ENCODE measurements around the gene KCNQ1. TPM values are rescaled to one million over a fixed set of nuclear protein-coding genes. Genes with fewer than 3 reads are reported as not detected.

Gene KCNQ1
- total and polyA plus RNA-seq, 7 donors, result 1.1 to 25.2 (median 3.8) TPM

DNA sequence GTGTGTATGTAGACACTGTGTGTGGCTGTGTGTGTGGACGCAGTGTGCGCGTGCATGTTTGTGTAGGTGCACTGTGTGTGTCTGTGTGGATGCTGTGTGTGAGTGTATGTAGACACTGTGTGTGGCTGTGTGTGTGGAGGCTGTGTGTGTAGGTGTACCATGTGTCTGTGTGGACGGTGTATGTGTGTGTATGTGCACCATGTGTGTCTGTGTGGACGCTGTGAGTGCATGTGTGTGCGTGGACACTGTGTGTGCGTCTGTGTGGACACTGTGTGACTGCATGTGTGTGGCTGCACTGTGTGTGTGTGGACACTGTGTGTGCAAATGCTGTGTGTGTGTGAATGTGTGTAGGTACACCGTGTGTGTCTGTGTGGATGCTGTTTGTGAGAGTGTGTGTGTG, 10.8 kb upstream of the KCNQ1 start:
- Histone ChIP-seq H3K27ac (no peak overlapping the region), H3K27me3 (peaks cover 0 to 17% (median 0%) of the 10 kb centered on the region in 3 donors), H3K9me3 (no peaks in the 10 kb centered on the region), H3K4me3 (no peak overlapping the region), H3K4me1 (no peaks in the 10 kb centered on the region), H3K36me3 (no peaks in the 10 kb centered on the region)
- no peak for DNase-seq
- TF ChIP-seq POLR2A (IDR thresholded peaks at IDR 0.05), result no peak
- TF ChIP-seq, protein P1, sequence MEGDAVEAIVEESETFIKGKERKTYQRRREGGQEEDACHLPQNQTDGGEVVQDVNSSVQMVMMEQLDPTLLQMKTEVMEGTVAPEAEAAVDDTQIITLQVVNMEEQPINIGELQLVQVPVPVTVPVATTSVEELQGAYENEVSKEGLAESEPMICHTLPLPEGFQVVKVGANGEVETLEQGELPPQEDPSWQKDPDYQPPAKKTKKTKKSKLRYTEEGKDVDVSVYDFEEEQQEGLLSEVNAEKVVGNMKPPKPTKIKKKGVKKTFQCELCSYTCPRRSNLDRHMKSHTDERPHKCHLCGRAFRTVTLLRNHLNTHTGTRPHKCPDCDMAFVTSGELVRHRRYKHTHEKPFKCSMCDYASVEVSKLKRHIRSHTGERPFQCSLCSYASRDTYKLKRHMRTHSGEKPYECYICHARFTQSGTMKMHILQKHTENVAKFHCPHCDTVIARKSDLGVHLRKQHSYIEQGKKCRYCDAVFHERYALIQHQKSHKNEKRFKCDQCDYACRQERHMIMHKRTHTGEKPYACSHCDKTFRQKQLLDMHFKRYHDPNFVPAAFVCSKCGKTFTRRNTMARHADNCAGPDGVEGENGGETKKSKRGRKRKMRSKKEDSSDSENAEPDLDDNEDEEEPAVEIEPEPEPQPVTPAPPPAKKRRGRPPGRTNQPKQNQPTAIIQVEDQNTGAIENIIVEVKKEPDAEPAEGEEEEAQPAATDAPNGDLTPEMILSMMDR (IDR thresholded peaks at IDR 0.05), result no peak
- TF ChIP-seq POLR2AphosphoS5 (IDR thresholded peaks at IDR 0.05), result no peak
- TF ChIP-seq EP300 (IDR thresholded peaks at IDR 0.05), result no peak
- intact Hi-C loops (cut with DNase I), result no loop called here
- WGBS, 2 donors, result 96 to 97% methylated on average over 8 of the region's 8 CpGs

DNA sequence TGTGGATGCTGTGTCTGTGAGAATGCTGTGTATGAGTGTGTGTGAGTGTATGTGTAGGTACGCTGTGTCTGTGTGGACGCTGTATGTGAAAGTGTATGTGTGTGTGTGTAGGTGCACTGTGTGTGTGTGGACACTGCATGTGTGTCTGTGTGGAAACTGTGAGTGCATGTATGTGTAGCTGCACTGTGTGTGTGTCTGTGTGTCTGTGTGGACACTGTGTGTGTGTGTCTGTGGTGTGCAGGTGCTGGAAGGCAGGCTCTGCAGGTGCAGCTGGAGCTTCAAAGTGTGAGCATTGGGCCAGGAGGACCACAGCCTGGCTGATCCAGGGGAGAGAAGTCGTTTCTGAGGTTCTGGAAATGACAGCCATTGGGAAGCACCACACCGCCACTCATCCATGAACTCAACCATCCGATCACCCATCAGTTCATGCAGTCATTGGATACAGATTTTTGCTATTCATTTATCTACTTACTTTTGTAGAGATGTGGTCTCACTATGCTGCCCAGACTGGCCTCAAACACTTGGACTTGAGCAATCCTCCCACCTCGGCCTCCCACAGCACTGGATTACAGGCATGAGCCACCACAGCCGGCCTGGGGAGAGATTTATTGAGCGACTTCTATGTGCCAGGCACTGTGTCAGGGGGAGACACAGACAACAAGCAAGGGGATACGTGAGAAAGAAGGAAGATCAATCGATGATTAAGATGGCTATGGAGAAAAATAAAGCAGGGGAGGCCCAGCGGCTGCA, 10.1 kb upstream of the KCNQ1 start:
- Histone ChIP-seq H3K9me3 (no peaks in the 10 kb centered on the region), H3K36me3 (no peaks in the 10 kb centered on the region), H3K27me3 (peaks cover 0 to 17% (median 0%) of the 10 kb centered on the region in 3 donors), H3K4me3 (no peak overlapping the region), H3K27ac (no peak overlapping the region), H3K4me1 (no peaks in the 10 kb centered on the region)
- WGBS, 2 donors, result 86 to 90% methylated on average over 11 of the region's 11 CpGs
- no peak for DNase-seq
- intact Hi-C loops (cut with DNase I), result no loop called here
- TF ChIP-seq POLR2AphosphoS5 (IDR thresholded peaks at IDR 0.05), result no peak
- TF ChIP-seq, protein P1 (IDR thresholded peaks at IDR 0.05), result no peak
- TF ChIP-seq EP300 (IDR thresholded peaks at IDR 0.05), result no peak
- no peak for TF ChIP-seq POLR2A (IDR thresholded peaks at IDR 0.05)

- H3K4me1 ChIP-seq, result no peaks in the 10 kb centered on the region
- H3K27ac ChIP-seq, result no peak overlapping the region
- H3K4me3 ChIP-seq, result no peak overlapping the region
- intact Hi-C loops (cut with DNase I), result no loop called here
- no peak for DNase-seq
- H3K9me3 ChIP-seq, result no peaks in the 10 kb centered on the region
- no peak for TF ChIP-seq POLR2AphosphoS5 (IDR thresholded peaks at IDR 0.05)
- TF ChIP-seq EP300 (IDR thresholded peaks at IDR 0.05), result no peak
- TF ChIP-seq, protein P1 (IDR thresholded peaks at IDR 0.05), result no peak
- TF ChIP-seq POLR2A (IDR thresholded peaks at IDR 0.05), result no peak
- H3K27me3 ChIP-seq, result peaks cover 0 to 20% (median 0%) of the 10 kb centered on the region in 3 donors
- H3K36me3 ChIP-seq, result no peaks in the 10 kb centered on the region
- WGBS, 2 donors, result 92 to 94% methylated on average over 12 of the region's 12 CpGs
Measured at GRCh38 chr11:2435288-2436012, 9.4 kb upstream of the KCNQ1 start.

- 80 to 88% methylated on average over 10 of the region's 10 CpGs for WGBS, 2 donors
Measured at GRCh38 chr11:2436013-2436520, 8.7 kb upstream of the KCNQ1 start.

More at GRCh38 chr11:2436013-2436520, 8.7 kb upstream of the KCNQ1 start:
- TF ChIP-seq, protein P1 (IDR thresholded peaks at IDR 0.05), result no peak
- no peak for TF ChIP-seq POLR2A (IDR thresholded peaks at IDR 0.05)
- no peak for TF ChIP-seq POLR2AphosphoS5 (IDR thresholded peaks at IDR 0.05)
- no peak for TF ChIP-seq EP300 (IDR thresholded peaks at IDR 0.05)
- H3K4me1 ChIP-seq, result no peaks in the 10 kb centered on the region
- H3K27me3 ChIP-seq, result peaks cover 0 to 26% (median 0%) of the 10 kb centered on the region in 3 donors
- no peaks in the 10 kb centered on the region for H3K36me3 ChIP-seq
- DNase-seq, result no peak
- intact Hi-C loops (cut with DNase I), result no loop called here
- H3K4me3 ChIP-seq, result no peak overlapping the region
- no peaks in the 10 kb centered on the region for H3K9me3 ChIP-seq
- no peak overlapping the region for H3K27ac ChIP-seq

All from sigmoid colon (tissue), 7 donors.